Body of pancreas (tissue), 4 donors: ENCODE data around the gene GIT1. TPM values are rescaled to one million over a fixed set of nuclear protein-coding genes. Genes with fewer than 3 reads are reported as not detected.

ENCODE experiments used
- ATAC-seq: fragments of 150-250 bp; one replicate; pipeline ENCODE4 v1.9.1; 2016
- DNase-seq, 4 donors: peaks; one replicate each; pipeline ENCODE4 v3.0.0-alpha.2; 2019
- H3K27ac ChIP-seq, 4 donors: fragments of 200-600 bp; sonication (generic); 1 replicate in 3 of 4; 2 replicates in 1 of 4; pipeline versions ENCODE4 v1.5.1 to v1.6.1; 2016 to 2019; ENCODE audit warnings: mild to moderate bottlenecking in 1 of 4, mixed read lengths in 1 of 4, moderate library complexity in 1 of 4
- H3K27me3 ChIP-seq, 2 donors: fragments of 200-600 bp; sonication (generic); one replicate each; pipeline ENCODE4 v1.6.0; 2016; ENCODE audit warnings: mild to moderate bottlenecking in 1 of 2
- H3K36me3 ChIP-seq, 2 donors: fragments of 200-600 bp; sonication (generic); replicated peaks in 1 of 2; 2 replicates each; pipeline ENCODE4 v1.5.1; 2016; ENCODE audit warnings: low read depth in 2 of 2; ENCODE audit not compliant: insufficient read depth in 1 of 2
- H3K4me1 ChIP-seq: fragments of 200-600 bp; sonication (generic); one replicate; pipeline ENCODE4 v1.6.0; 2016
- H3K4me3 ChIP-seq, 2 donors: fragments of 200-600 bp; sonication (generic); 1 replicate in 1 of 2; 2 replicates in 1 of 2; pipeline ENCODE4 v1.5.1; 2016 to 2019
- H3K9me3 ChIP-seq, 3 donors: fragments of 200-600 bp; sonication (generic); 1 replicate in 2 of 3; 2 replicates in 1 of 3; pipeline ENCODE4 v1.5.1; 2016
- POLR2A ChIP-seq, 3 donors: fragments of 450-650 bp; IDR thresholded peaks; one replicate each; pipeline ENCODE4 v1.6.1; 2016; ENCODE audit warnings: antibody characterized with exemption in 3 of 3, mild to moderate bottlenecking in 2 of 3
- WGBS, 2 donors: methylation state at CpG; one replicate each; pipeline ENCODE4 v1.1.5; 2017; 5-methylcytosine and 5-hydroxymethylcytosine counted together
- intact Hi-C: fragments of 100-400 bp; cut with DNase I; formaldehyde crosslinking; loops from one replicate; pipeline ENCODE4 v1.15.1; 2023
- total RNA-seq, 2 donors: library from RNA; depleted of rRNA; stranded (reverse); fragments of >200 nt; gene quantifications; one replicate each; pipeline ENCODE4 v1.1.0, GENCODE V29; 2016
- TF ChIP-seq, protein P1 (sequence below), 7 experiments: fragments of 450-650 bp in 4 of 7; fragments of 200-600 bp in 3 of 7; sonication (generic) in 3 of 7; IDR thresholded peaks; one replicate each; pipeline ENCODE4 v1.5.1; 2016 to 2019; ENCODE audit warnings: antibody characterized with exemption in 7 of 7

Gene GIT1
- total RNA-seq, 2 donors from 2014 or later, result 26.7 to 34.3 TPM

DNA sequence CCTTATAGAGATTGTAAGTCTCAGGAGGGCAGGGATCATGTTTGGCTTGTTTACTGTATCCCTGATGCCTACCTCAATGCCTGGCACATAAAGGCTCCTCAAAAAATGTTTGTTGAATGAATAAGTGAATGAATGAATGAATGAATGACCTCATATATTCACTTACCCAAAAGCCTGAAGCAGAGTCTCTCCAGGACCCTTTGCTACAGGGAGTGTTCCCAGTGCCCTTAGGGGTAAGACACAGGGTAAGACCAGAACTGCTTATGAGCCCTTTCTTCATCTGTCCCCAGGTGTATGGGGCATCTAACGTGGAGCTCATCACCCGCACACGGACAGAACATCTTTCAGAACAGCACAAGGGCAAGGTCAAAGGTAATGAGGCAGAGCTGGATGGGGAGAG, 20.9 kb upstream of the GIT1 start:
- H3K36me3 ChIP-seq, result no peaks in the 10 kb centered on the region
- peaks cover 26% of the 10 kb centered on the region for H3K4me1 ChIP-seq
- no peak overlapping the region for H3K4me3 ChIP-seq
- intact Hi-C loops, result no loop called here
- no peak for TF ChIP-seq POLR2A (IDR thresholded peaks at IDR 0.05)
- TF ChIP-seq, protein P1, sequence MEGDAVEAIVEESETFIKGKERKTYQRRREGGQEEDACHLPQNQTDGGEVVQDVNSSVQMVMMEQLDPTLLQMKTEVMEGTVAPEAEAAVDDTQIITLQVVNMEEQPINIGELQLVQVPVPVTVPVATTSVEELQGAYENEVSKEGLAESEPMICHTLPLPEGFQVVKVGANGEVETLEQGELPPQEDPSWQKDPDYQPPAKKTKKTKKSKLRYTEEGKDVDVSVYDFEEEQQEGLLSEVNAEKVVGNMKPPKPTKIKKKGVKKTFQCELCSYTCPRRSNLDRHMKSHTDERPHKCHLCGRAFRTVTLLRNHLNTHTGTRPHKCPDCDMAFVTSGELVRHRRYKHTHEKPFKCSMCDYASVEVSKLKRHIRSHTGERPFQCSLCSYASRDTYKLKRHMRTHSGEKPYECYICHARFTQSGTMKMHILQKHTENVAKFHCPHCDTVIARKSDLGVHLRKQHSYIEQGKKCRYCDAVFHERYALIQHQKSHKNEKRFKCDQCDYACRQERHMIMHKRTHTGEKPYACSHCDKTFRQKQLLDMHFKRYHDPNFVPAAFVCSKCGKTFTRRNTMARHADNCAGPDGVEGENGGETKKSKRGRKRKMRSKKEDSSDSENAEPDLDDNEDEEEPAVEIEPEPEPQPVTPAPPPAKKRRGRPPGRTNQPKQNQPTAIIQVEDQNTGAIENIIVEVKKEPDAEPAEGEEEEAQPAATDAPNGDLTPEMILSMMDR (IDR thresholded peaks at IDR 0.05), result no peak
- peaks cover 0 to 10% of the 10 kb centered on the region in 2 donors for H3K27me3 ChIP-seq
- DNase-seq (no peak), ATAC-seq (no peak)
- no peaks in the 10 kb centered on the region for H3K9me3 ChIP-seq
- 73 to 82% methylated on average over 3 of the region's 3 CpGs for WGBS, 2 donors
- H3K27ac ChIP-seq, result no peak overlapping the region

DNA sequence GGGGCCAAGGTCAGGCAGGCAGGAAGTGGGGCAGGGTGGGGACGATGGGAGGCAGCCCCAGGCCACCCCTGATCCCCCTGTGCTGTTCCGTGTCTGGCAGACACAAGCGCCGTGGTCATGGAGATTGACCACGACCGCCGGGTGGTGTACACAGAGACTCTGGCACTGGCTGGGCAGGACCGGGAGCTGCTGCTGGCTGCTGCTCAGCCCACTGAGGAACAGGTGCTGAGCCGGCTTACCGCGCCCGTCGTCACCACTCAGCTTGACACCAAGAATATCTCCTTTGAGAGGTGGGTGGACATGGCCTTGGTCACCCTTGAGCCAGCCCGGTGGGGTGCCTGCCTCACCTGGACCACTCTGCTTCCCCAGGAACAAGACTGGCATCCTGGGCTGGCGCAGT, 19.5 kb upstream of the GIT1 start:
- H3K4me3 ChIP-seq, result no peak overlapping the region
- H3K9me3 ChIP-seq, result no peaks in the 10 kb centered on the region
- no peak for DNase-seq
- H3K27ac ChIP-seq, result no peak overlapping the region
- ATAC-seq, result no peak
- WGBS, 2 donors, result 83 to 86% methylated on average over 1 to 10 of the region's 15 CpGs
- peaks cover 0 to 3% of the 10 kb centered on the region in 2 donors for H3K27me3 ChIP-seq
- H3K36me3 ChIP-seq, result no peaks in the 10 kb centered on the region
- intact Hi-C loops, result no loop called here
- H3K4me1 ChIP-seq, result peaks cover 14% of the 10 kb centered on the region
- TF ChIP-seq, protein P1 (IDR thresholded peaks at IDR 0.05), result no peak
- TF ChIP-seq POLR2A (IDR thresholded peaks at IDR 0.05), result no peak

DNA sequence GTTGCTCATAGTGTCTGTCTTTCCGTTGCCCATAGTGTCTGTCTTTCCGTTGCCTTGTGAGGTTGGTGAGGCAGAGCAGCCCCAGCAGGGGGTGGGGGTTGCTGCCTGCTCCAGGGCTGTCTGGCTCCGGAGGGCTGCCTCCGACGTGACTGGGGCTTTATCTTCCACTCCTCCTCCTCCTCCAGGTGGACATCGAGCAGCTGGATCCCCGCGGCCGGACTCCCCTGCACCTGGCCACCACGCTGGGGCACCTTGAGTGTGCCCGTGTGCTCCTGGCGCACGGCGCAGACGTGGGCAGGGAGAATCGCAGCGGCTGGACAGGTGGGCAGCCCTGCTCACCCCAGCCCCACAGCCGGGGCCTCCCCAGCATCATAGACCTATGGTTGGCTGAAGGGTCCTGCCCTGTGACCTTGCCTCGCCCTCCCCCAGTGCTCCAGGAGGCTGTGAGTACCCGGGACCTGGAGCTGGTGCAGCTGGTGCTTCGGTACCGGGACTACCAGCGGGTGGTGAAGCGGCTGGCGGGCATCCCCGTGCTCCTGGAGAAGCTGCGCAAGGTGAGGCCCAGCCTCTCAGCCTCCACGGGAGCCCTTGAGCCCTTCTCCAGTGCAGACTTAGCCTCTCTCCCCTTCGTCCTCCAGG, 18.2 kb upstream of the GIT1 start:
- WGBS, 2 donors, result 70 to 87% methylated on average over 4 to 29 of the region's 29 CpGs
- Histone ChIP-seq H3K4me1 (peaks cover under 1% of the 10 kb centered on the region), H3K9me3 (no peaks in the 10 kb centered on the region), H3K27ac (no peak overlapping the region), H3K4me3 (no peak overlapping the region), H3K27me3 (no peaks in the 10 kb centered on the region), H3K36me3 (no peaks in the 10 kb centered on the region)
- TF ChIP-seq, protein P1 (IDR thresholded peaks at IDR 0.05), result no peak
- TF ChIP-seq POLR2A (IDR thresholded peaks at IDR 0.05), result no peak
- no peak for ATAC-seq
- intact Hi-C loops, result no loop called here
- DNase-seq, result no peak

DNA sequence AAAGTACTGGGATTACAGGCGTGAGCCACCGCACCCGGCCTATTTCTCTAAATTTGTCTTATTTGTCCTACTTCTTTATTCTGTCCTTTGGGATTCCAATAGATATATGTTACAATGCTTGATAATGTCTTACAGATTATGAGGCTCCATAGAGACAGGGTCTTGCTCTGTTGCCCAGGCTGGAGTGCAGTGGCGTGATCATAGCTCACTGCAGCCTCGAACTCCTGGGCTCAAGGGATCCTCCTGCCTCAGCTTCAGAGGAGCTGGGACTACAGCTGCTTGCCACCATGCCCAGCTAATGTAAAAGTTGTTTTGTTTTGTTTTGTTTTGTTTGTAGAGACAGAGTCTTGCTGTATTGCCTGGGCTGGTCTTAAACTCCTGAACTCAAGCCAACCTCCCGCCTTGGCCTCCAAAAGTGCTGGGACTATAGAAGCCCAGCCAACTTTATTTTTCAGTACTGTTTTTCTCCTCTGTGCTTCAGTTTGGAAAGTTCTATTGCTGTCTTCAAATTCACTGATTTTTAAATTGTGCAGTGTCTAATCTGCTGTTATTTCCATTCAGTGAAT, 13.7 kb upstream of the GIT1 start:
- Histone ChIP-seq H3K4me3 (no peak overlapping the region), H3K27me3 (no peaks in the 10 kb centered on the region), H3K9me3 (no peaks in the 10 kb centered on the region), H3K4me1 (no peaks in the 10 kb centered on the region), H3K36me3 (no peaks in the 10 kb centered on the region), H3K27ac (no peak overlapping the region)
- no peak for ATAC-seq
- intact Hi-C loops, result no loop called here
- DNase-seq, result no peak
- WGBS, 2 donors, result 89 to 93% methylated on average over 6 of the region's 6 CpGs
- TF ChIP-seq, protein P1 (IDR thresholded peaks at IDR 0.05), result no peak
- no peak for TF ChIP-seq POLR2A (IDR thresholded peaks at IDR 0.05)
